ENCODE measurements around the gene TNXB. TPM values are rescaled to one million over a fixed set of nuclear protein-coding genes. Genes with fewer than 3 reads are reported as not detected.

Gene TNXB
- total and polyA plus RNA-seq, 9 of the 15 experiments (the other 6 are each of a cell fraction or from before 2014, with no cell fraction given), result 0.14 to 28.1 (median 12.4) TPM

GRCh38 chr6:32118782-32119628 is 9.9 kb upstream of the TNXB start (continued):
- TF ChIP-seq AFF1 (IDR thresholded peaks at IDR 0.05; ENCODE audit: low read depth in 1 of 2, partially characterized antibody in 2 of 2), result peak in 1 of 2 experiments; percentile 12
- peak; percentile 47 for TF ChIP-seq CTCFL (IDR thresholded peaks at IDR 0.05; ENCODE audit: borderline replicate concordance, insufficient read depth, low read depth, low read length, poor library complexity, severe bottlenecking)
- peak in 1 of 2 experiments; percentile 45; a peak in 1 of 4 replicates for TF ChIP-seq MNT (conservative IDR thresholded peaks at IDR 0.05)
- 0 out of 2 replicates have a peak, but pooled peaks have one; percentile 44 for TF ChIP-seq POLR2G (IDR thresholded peaks at IDR 0.05; ENCODE audit: low read depth, low read length)
- peak; percentile 90; the same call in 1 of the 2 replicates for TF ChIP-seq MBD1 (CRISPR knock-in tag; IDR thresholded peaks at IDR 0.05)
- 0 out of 2 replicates have a peak, but pooled peaks have one; percentile 60 for TF ChIP-seq STAT6 (CRISPR knock-in tag; IDR thresholded peaks at IDR 0.05)
- peak; percentile 91 for TF ChIP-seq NR2C1 (IDR thresholded peaks at IDR 0.05)
- TF ChIP-seq NR2C1 (tag; IDR thresholded peaks at IDR 0.05), result peak; percentile 89
- TF ChIP-seq ZBTB43 (CRISPR knock-in tag; IDR thresholded peaks at IDR 0.05), result 0 out of 2 replicates have a peak, but pooled peaks have one; percentile 26

Measured in K562 (cell line).